SK-N-SH (cell line): Measurements from ENCODE around the gene NUP210L.

Experiments used
- MXI1 ChIP-seq: IDR thresholded peaks from 2 replicates; pipeline ENCODE4 v1.6.1; 2012; ENCODE audit warnings: mild to moderate bottlenecking, low read depth, low read length, improper control_type of control experiment
- NFIC ChIP-seq: IDR thresholded peaks from 2 replicates; pipeline ENCODE4 v1.4.0; 2012; ENCODE audit warnings: borderline replicate concordance
- TF ChIP-seq, protein P1 (sequence below): fragments of 200-600 bp; sonication (generic); IDR thresholded peaks from 2 replicates; pipeline ENCODE4 v1.6.1; 2017; ENCODE audit warnings: antibody characterized with exemption, mild to moderate bottlenecking, moderate library complexity
- TF ChIP-seq, protein P2 (sequence below): IDR thresholded peaks from 2 replicates; pipeline ENCODE4 v1.4.0; 2012; ENCODE audit warnings: low read depth, borderline replicate concordance

DNA sequence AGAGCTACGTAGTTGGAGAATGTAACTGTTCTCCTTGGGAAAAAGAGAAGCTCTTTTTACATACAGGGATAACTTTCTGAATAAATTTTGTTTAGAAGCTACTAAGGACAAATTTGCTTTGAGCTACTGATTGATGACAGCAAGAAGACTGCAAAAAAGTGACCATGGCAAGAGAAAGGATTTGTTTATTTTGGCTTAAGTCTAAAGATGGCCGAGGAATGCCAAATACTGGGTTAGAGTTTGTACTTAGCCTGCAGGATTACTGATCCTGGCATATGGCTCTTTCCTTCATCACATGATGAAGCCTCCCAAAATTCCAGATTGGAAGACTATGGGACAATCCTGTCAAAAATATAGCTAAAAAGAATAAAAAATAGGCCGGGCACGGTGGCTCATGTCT lies 135.6 kb downstream of the NUP210L start:
- TF ChIP-seq, protein P1, sequence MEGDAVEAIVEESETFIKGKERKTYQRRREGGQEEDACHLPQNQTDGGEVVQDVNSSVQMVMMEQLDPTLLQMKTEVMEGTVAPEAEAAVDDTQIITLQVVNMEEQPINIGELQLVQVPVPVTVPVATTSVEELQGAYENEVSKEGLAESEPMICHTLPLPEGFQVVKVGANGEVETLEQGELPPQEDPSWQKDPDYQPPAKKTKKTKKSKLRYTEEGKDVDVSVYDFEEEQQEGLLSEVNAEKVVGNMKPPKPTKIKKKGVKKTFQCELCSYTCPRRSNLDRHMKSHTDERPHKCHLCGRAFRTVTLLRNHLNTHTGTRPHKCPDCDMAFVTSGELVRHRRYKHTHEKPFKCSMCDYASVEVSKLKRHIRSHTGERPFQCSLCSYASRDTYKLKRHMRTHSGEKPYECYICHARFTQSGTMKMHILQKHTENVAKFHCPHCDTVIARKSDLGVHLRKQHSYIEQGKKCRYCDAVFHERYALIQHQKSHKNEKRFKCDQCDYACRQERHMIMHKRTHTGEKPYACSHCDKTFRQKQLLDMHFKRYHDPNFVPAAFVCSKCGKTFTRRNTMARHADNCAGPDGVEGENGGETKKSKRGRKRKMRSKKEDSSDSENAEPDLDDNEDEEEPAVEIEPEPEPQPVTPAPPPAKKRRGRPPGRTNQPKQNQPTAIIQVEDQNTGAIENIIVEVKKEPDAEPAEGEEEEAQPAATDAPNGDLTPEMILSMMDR, result no peak
- TF ChIP-seq NFIC (no peak), MXI1 (no peak)
- TF ChIP-seq, protein P2, sequence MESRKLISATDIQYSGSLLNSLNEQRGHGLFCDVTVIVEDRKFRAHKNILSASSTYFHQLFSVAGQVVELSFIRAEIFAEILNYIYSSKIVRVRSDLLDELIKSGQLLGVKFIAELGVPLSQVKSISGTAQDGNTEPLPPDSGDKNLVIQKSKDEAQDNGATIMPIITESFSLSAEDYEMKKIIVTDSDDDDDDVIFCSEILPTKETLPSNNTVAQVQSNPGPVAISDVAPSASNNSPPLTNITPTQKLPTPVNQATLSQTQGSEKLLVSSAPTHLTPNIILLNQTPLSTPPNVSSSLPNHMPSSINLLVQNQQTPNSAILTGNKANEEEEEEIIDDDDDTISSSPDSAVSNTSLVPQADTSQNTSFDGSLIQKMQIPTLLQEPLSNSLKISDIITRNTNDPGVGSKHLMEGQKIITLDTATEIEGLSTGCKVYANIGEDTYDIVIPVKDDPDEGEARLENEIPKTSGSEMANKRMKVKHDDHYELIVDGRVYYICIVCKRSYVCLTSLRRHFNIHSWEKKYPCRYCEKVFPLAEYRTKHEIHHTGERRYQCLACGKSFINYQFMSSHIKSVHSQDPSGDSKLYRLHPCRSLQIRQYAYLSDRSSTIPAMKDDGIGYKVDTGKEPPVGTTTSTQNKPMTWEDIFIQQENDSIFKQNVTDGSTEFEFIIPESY, result no peak
